HuH-7.5 (cell line): ENCODE data around the gene CCDC74A.
"Not testable (repeated sequence)": the region's sequence is repeated elsewhere in the genome, so short reads cannot be mapped to it uniquely, and the experiment has no call there.

Experiments used
- DNase-seq: peaks from one replicate; pipeline ENCODE4 v3.0.0; 2011; ENCODE audit warnings: low spot score

CCDC74A gene

GRCh38 chr2:131529864-131530445, 2.3 kb downstream of the CCDC74A start:
- not testable (repeated sequence) for DNase-seq

GRCh38 chr2:131530626-131531344, 3.1 kb downstream of the CCDC74A start:
- not testable (repeated sequence) for DNase-seq

GRCh38 chr2:131531547-131532185, 4.0 kb downstream of the CCDC74A start:
- not testable (repeated sequence) for DNase-seq

- not testable (repeated sequence) for DNase-seq
These were observed 5.3 kb downstream of the CCDC74A start for GRCh38 chr2:131532723-131533608.

GRCh38 chr2:131533609-131534316, 6.1 kb downstream of the CCDC74A start:
- not testable (repeated sequence) for DNase-seq

GRCh38 chr2:131534317-131534672, 6.6 kb downstream of the CCDC74A start:
- DNase-seq, result not testable (repeated sequence)

GRCh38 chr2:131534965-131535364, 7.3 kb downstream of the CCDC74A start:
- DNase-seq, result not testable (repeated sequence)

GRCh38 chr2:131535526-131535925, 7.8 kb downstream of the CCDC74A start:
- no peak for DNase-seq

- not testable (repeated sequence) for DNase-seq
These were observed 8.5 kb downstream of the CCDC74A start for GRCh38 chr2:131535951-131536826.

- not testable (repeated sequence) for DNase-seq
These were observed 9.2 kb downstream of the CCDC74A start for GRCh38 chr2:131536841-131537240.

- DNase-seq, result not testable (repeated sequence)
These were observed 11.2 kb downstream of the CCDC74A start for GRCh38 chr2:131538856-131539255.

- DNase-seq, result no peak
These were observed 15.0 kb downstream of the CCDC74A start for GRCh38 chr2:131542438-131543384.

GRCh38 chr2:131543385-131543891, 15.8 kb downstream of the CCDC74A start:
- no peak for DNase-seq

- not testable (repeated sequence) for DNase-seq
These were observed 16.5 kb downstream of the CCDC74A start for GRCh38 chr2:131544006-131544812.

- not testable (repeated sequence) for DNase-seq
These were observed 17.1 kb downstream of the CCDC74A start for GRCh38 chr2:131544813-131545165.

- DNase-seq, result no peak
These were observed 25.2 kb downstream of the CCDC74A start for GRCh38 chr2:131552871-131553270.

- DNase-seq, result no peak
These were observed 29.3 kb downstream of the CCDC74A start for GRCh38 chr2:131556998-131557397.

- DNase-seq, result no peak
These were observed 30.1 kb downstream of the CCDC74A start for GRCh38 chr2:131557558-131558321.
